Activated CD4-positive, alpha-beta T cell treated with anti-CD3 and anti-CD28 coated beads for 48 hours (primary cell): ENCODE results near the gene MED27.
A peak's percentile ranks its signal among the peaks of the same experiment; 100 is the strongest.

Source experiments
- DNase-seq: peaks from one replicate; pipeline ENCODE4 v3.0.0-alpha.2; 2020

MED27 gene

GRCh38 chr9:131873891-131874440, 205.7 kb downstream of the MED27 start:
- DNase-seq: no peak

- no peak for DNase-seq
Measured at GRCh38 chr9:131873335-131873734, 206.3 kb downstream of the MED27 start.

- no peak for DNase-seq
Measured at GRCh38 chr9:131872702-131873101, 207.0 kb downstream of the MED27 start.

- DNase-seq: no peak
Measured at GRCh38 chr9:131872006-131872405, 207.7 kb downstream of the MED27 start.

GRCh38 chr9:131870156-131870555, 209.5 kb downstream of the MED27 start:
- no peak for DNase-seq

- no peak for DNase-seq
Measured at GRCh38 chr9:131869348-131869747, 210.3 kb downstream of the MED27 start.

GRCh38 chr9:131868766-131869165, 210.9 kb downstream of the MED27 start:
- no peak for DNase-seq

GRCh38 chr9:131867611-131868192, 212.0 kb downstream of the MED27 start:
- DNase-seq: no peak

- no peak for DNase-seq
Measured at GRCh38 chr9:131865446-131866195, 214.0 kb downstream of the MED27 start.

GRCh38 chr9:131864531-131864930, 215.1 kb downstream of the MED27 start:
- no peak for DNase-seq

GRCh38 chr9:131863306-131863896, 216.3 kb downstream of the MED27 start:
- no peak for DNase-seq

- DNase-seq: no peak
Measured at GRCh38 chr9:131862261-131862660, 217.4 kb downstream of the MED27 start.

- no peak for DNase-seq
Measured at GRCh38 chr9:131860430-131860829, 219.2 kb downstream of the MED27 start.

- DNase-seq: no peak
Measured at GRCh38 chr9:131858147-131858546, 221.5 kb downstream of the MED27 start.

GRCh38 chr9:131856105-131856504, 223.6 kb downstream of the MED27 start:
- no peak for DNase-seq

GRCh38 chr9:131854896-131855613, 224.6 kb downstream of the MED27 start:
- DNase-seq: no peak

- no peak for DNase-seq
Measured at GRCh38 chr9:131854334-131854733, 225.3 kb downstream of the MED27 start.

- DNase-seq: peak; percentile 12
Measured at GRCh38 chr9:131853434-131853833, 226.2 kb downstream of the MED27 start.

GRCh38 chr9:131851414-131851813, 228.3 kb downstream of the MED27 start:
- DNase-seq: no peak

GRCh38 chr9:131849391-131849790, 230.3 kb downstream of the MED27 start:
- DNase-seq: no peak

- no peak for DNase-seq
Measured at GRCh38 chr9:131848570-131849160, 231.0 kb downstream of the MED27 start.

- no peak for DNase-seq
Measured at GRCh38 chr9:131847665-131848354, 231.9 kb downstream of the MED27 start.
